HepG2 (cell line): Measurements from ENCODE around the gene CHN1. TPM values are rescaled to one million over a fixed set of nuclear protein-coding genes. Genes with fewer than 3 reads are reported as not detected.

Experiments used
- ATAC-seq: fragments of 200-7000 bp; cut with Tn5 transposase; 3 replicates; pipeline ENCODE4 v1.9.1; 2020; ENCODE audit warnings: mild to moderate bottlenecking, moderate library complexity
- BruUV-seq: library from RNA; stranded (reverse); fragments of 400-500 nt; replicated peaks from 2 replicates; lab custom pipeline; 2021; lab: Mats Ljungman, UMichigan
- CTCF ChIA-PET: fragments of 300-600 bp; formaldehyde crosslinking; extraction: SDS; loops from one replicate; lab custom pipeline; 2021; ENCODE audit warnings: low total read pairs, inconsistent platforms, low intra/inter-chr PET ratio; lab: Yijun Ruan, JAX
- POLR2A ChIA-PET: fragments of 350-600 bp; sonication (Branson Sonifier 250); formaldehyde crosslinking; loops from one replicate; lab custom pipeline; 2020; ENCODE audit warnings: antibody characterized with exemption, inconsistent platforms; lab: Yijun Ruan, JAX
- DNase-seq: peaks from one replicate; pipeline ENCODE4 v3.0.0-alpha.2; 2015; ENCODE audit warnings: low spot score
- FAIRE-seq: peaks from 3 replicates; lab custom pipeline; 2011; peaks lifted over from hg19 to GRCh38; lab: Jason Lieb, UNC
- H2AFZ ChIP-seq: one replicate; pipeline ENCODE4 v1.6.1; 2011; ENCODE audit warnings: low read length, inconsistent platforms
- H3K27ac ChIP-seq: fragments of 300-600 bp; 3 replicates; pipeline ENCODE4 v1.8.0; 2011; ENCODE audit warnings: mixed run types, mild to moderate bottlenecking, mixed read lengths, low read length, inconsistent platforms; ENCODE audit not compliant: insufficient read depth; ENCODE audit errors: extremely low read length
- H3K27me3 ChIP-seq, 2 experiments: fragments of 200-600 bp in 1 of 2; 2 replicates in 1 of 2; 3 replicates in 1 of 2; pipeline versions ENCODE4 v1.6.0 to v1.8.0; 2011; ENCODE audit warnings: low read length in 2 of 2, mild to moderate bottlenecking in 2 of 2, moderate library complexity in 2 of 2, inconsistent platforms in 1 of 2; ENCODE audit not compliant: insufficient read depth in 2 of 2, control insufficient read depth in 1 of 2
- H3K36me3 ChIP-seq, 2 experiments: fragments of 200-600 bp in 1 of 2; replicated peaks in 1 of 2; 2 replicates in 1 of 2; 3 replicates in 1 of 2; pipeline versions ENCODE4 v1.5.1 to v1.8.0; 2011; ENCODE audit warnings: low read length in 2 of 2, inconsistent platforms in 1 of 2; ENCODE audit not compliant: insufficient read depth in 2 of 2, control insufficient read depth in 1 of 2
- H3K4me1 ChIP-seq: 2 replicates; pipeline ENCODE4 v1.5.1; 2012; ENCODE audit warnings: low read length, inconsistent platforms; ENCODE audit not compliant: insufficient read depth
- H3K4me2 ChIP-seq: 2 replicates; pipeline ENCODE4 v1.6.0; 2011; ENCODE audit warnings: low read depth, low read length, inconsistent platforms
- H3K4me3 ChIP-seq, 3 experiments: fragments of 200-600 bp in 1 of 3; sonication (generic), shearing (Covaris generic) in 1 of 3; replicated peaks in 1 of 3; 2 replicates each; pipeline ENCODE4 v1.5.1; 2011 to 2016; ENCODE audit warnings: low read length in 3 of 3, inconsistent platforms in 2 of 3, low read depth in 2 of 3, mild to moderate bottlenecking in 2 of 3, control low read depth in 1 of 3, mixed read lengths in 1 of 3; ENCODE audit not compliant: insufficient read depth in 1 of 3
- H3K79me2 ChIP-seq: one replicate; pipeline ENCODE4 v1.6.1; 2011; ENCODE audit warnings: low read length, inconsistent platforms; ENCODE audit not compliant: insufficient read depth
- H3K9ac ChIP-seq: 2 replicates; pipeline ENCODE4 v1.6.0; 2011; ENCODE audit warnings: mild to moderate bottlenecking, low read depth, low read length, inconsistent platforms; ENCODE audit not compliant: insufficient read depth
- H3K9me3 ChIP-seq: 2 replicates; pipeline ENCODE4 v1.5.1; 2012; ENCODE audit warnings: mild to moderate bottlenecking, low read length
- H4K20me1 ChIP-seq: 2 replicates; pipeline ENCODE4 v1.6.0; 2011; ENCODE audit warnings: inconsistent platforms, mild to moderate bottlenecking, low read length, moderate library complexity; ENCODE audit not compliant: insufficient read depth
- E2F1 ChIP-seq: sonication (generic); formaldehyde crosslinking; IDR thresholded peaks from 2 replicates; pipeline ENCODE4 v1.5.0; 2020; ENCODE audit warnings: missing genetic modification reagents
- ELF3 ChIP-seq: IDR thresholded peaks from 2 replicates; pipeline ENCODE4 v1.6.1; 2016; ENCODE audit warnings: missing genetic modification reagents, missing compliant biosample characterization
- KAT2B ChIP-seq: fragments of 150-350 bp; IDR thresholded peaks from 2 replicates; pipeline ENCODE4 v1.6.1; 2014; ENCODE audit warnings: low read depth, low read length, borderline replicate concordance
- KDM3A ChIP-seq: IDR thresholded peaks from 2 replicates; pipeline ENCODE4 v1.6.1; 2018; ENCODE audit warnings: low read depth, missing compliant biosample characterization
- SRY ChIP-seq: sonication (generic); formaldehyde crosslinking; IDR thresholded peaks from 2 replicates; pipeline ENCODE4 v1.8.0; 2022; ENCODE audit warnings: mild to moderate bottlenecking, missing genetic modification reagents
- THAP9 ChIP-seq: sonication (generic); formaldehyde crosslinking; IDR thresholded peaks from 2 replicates; pipeline ENCODE4; 2020; ENCODE audit warnings: missing genetic modification reagents, mild to moderate bottlenecking, borderline replicate concordance
- ZIK1 ChIP-seq: sonication (generic); formaldehyde crosslinking; IDR thresholded peaks from 2 replicates; pipeline ENCODE4 v1.5.0; 2020; ENCODE audit warnings: mild to moderate bottlenecking, low read depth, missing genetic modification reagents, borderline replicate concordance
- ZMAT5 ChIP-seq: sonication (generic); formaldehyde crosslinking; IDR thresholded peaks from 2 replicates; pipeline ENCODE4 v1.5.0; 2020; ENCODE audit warnings: mild to moderate bottlenecking, low read depth, missing genetic modification reagents, borderline replicate concordance
- WGBS: methylation state at CpG from one replicate; pipeline ENCODE4 v1.1.6; 2017; ENCODE audit warnings: low lambda C conversion rate; 5-methylcytosine and 5-hydroxymethylcytosine counted together
- in situ Hi-C: cut with HindIII; loops from 2 replicates; pipeline ENCODE4 v1.10.0; 2017; ENCODE audit warnings: low pct_unique_long_range_greater_than_20kb; ENCODE audit not compliant: extremely low pct_ligation_motif_present
- intact Hi-C: fragments of 100-400 bp; cut with micrococcal nuclease; formaldehyde crosslinking; loops from one replicate; pipeline ENCODE4 v1.10.0; 2022; ENCODE audit not compliant: unreplicated experiment
- polyA plus RNA-seq, 8 experiments: library from polyadenylated mRNA; depleted of rRNA in 3 of 8; stranded (reverse) in 7 of 8; unstranded in 1 of 8; fragments of >200 nt; fragmentation: Illumina TruSeq in 4 of 8; extraction: Trizol in 4 of 8; gene quantifications; 2 replicates each; pipeline versions ENCODE4 v1.2.1 to v1.2.3, GENCODE V29; 2011 to 2016; ENCODE audit warnings: low read depth in 4 of 8, missing spikeins in 1 of 8, mixed read lengths in 1 of 8; ENCODE audit not compliant: insufficient read depth in 1 of 8
- total RNA-seq, 5 experiments: library from RNA; depleted of rRNA; stranded (reverse); fragments of >200 nt; fragmentation: Illumina TruSeq; extraction: Trizol; gene quantifications; 2 replicates each; pipeline ENCODE4 v1.2.3, GENCODE V29; 2016; ENCODE audit warnings: low read depth in 1 of 5

Gene CHN1
- total and polyA plus RNA-seq, 2 of the 13 experiments (the other 11 are each of a cell fraction or from before 2014, with no cell fraction given): 2.8 to 3.5 TPM

GRCh38 chr2:174967691-174968260, 37.4 kb downstream of the CHN1 start (continued):
- TF ChIP-seq ELF3 (CRISPR knock-in tag) (no peak), E2F1 (CRISPR knock-in tag) (no peak), SRY (CRISPR knock-in tag) (no peak)

- H3K27me3 ChIP-seq: peaks cover 0 to 17% of the 10 kb centered on the region in 2 experiments; a peak in 2 of 5 replicates
- H3K4me1 ChIP-seq: no peaks in the 10 kb centered on the region
- WGBS: 27% methylated on average over 6 of the region's 6 CpGs
- intact Hi-C loops (no loop called here), in situ Hi-C loops (no loop called here)
- no peak overlapping the region for H3K9ac ChIP-seq
- POLR2A ChIA-PET: no interaction called here
- H3K4me3 ChIP-seq: no peak overlapping the region
- no peaks in the 10 kb centered on the region for H3K36me3 ChIP-seq
- ATAC-seq: no peak
- no peak for DNase-seq
- no TSS peak for BruUV-seq
- CTCF ChIA-PET: no interaction called here
- no peaks in the 10 kb centered on the region for H3K79me2 ChIP-seq
- no peaks in the 10 kb centered on the region for H4K20me1 ChIP-seq
- TF ChIP-seq KAT2B (no peak), ZIK1 (CRISPR knock-in tag) (no peak), THAP9 (CRISPR knock-in tag) (no peak), ZMAT5 (CRISPR knock-in tag) (no peak), KDM3A (CRISPR knock-in tag) (no peak)
- H3K4me2 ChIP-seq: no peak overlapping the region
- H3K27ac ChIP-seq: no peak overlapping the region
- no peaks in the 10 kb centered on the region for H3K9me3 ChIP-seq
- FAIRE-seq: no peak
- no peak overlapping the region for H2AFZ ChIP-seq
These were observed 38.1 kb downstream of the CHN1 start for GRCh38 chr2:174967086-174967485.
